ENCODE data around the gene CHPF2. TPM values are rescaled to one million over a fixed set of nuclear protein-coding genes. Genes with fewer than 3 reads are reported as not detected.

CHPF2 gene
- total and polyA plus RNA-seq, 2 of the 13 experiments (the other 11 are each of a cell fraction or from before 2014, with no cell fraction given), result 15.4 to 21.5 TPM

DNA sequence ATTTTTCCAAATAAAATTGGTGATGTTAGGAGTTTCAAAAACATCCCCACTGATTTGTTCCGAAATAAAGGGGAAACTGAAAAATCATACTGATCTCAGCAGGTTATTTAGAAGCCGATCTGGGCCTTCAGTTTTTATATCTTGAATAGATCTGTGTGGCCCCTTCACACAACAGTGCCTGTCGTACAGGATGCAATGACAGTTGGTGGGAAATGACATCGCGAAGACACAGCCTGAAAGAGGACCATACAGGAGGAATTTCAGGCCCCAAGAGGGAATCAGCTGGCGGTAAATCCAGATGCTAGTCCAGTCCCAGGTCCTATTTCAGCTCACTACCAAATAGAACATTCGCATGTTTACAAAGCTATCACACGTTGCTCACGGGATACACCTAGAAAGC, 25.0 kb upstream of the CHPF2 start:
- WGBS (ENCODE audit: low lambda C conversion rate), result 39% methylated on average over 6 of the region's 9 CpGs

More for the DNA sequence above, 25.0 kb upstream of the CHPF2 start:
- POLR2A ChIA-PET, result no interaction called here
- H3K4me2 ChIP-seq (ENCODE audit: low read depth, low read length), result no peak overlapping the region
- no peak overlapping the region for H3K9ac ChIP-seq (ENCODE audit: insufficient read depth, low read depth, low read length)
- peaks cover 4 to 59% of the 10 kb centered on the region in 2 experiments for H3K27me3 ChIP-seq (ENCODE audit: control insufficient read depth in 1 of 2, insufficient read depth in 2 of 2, low read length in 2 of 2)
- BruUV-seq (replicated peaks), result no TSS peak
- H3K36me3 ChIP-seq (replicated peaks in 1 of 2; ENCODE audit: control insufficient read depth in 1 of 2, insufficient read depth in 2 of 2, low read length in 2 of 2), result no peaks in the 10 kb centered on the region
- FAIRE-seq, result no peak
- H4K20me1 ChIP-seq (ENCODE audit: insufficient read depth, low read length), result 0 out of 2 replicates have a peak, but pooled peaks cover 3% of the 10 kb centered on the region
- no peak overlapping the region for H3K4me3 ChIP-seq (replicated peaks in 1 of 3; ENCODE audit: insufficient read depth in 1 of 3, low read depth in 2 of 3, low read length in 3 of 3)
- H2AFZ ChIP-seq (ENCODE audit: low read length), result no peak overlapping the region
- no peaks in the 10 kb centered on the region for H3K9me3 ChIP-seq (ENCODE audit: low read length)
- TF ChIP-seq ZFX (CRISPR knock-in tag; IDR thresholded peaks at IDR 0.05; ENCODE audit: low read depth) (no peak), ZKSCAN5 (CRISPR knock-in tag; IDR thresholded peaks at IDR 0.05) (no peak), TGIF2 (CRISPR knock-in tag; IDR thresholded peaks at IDR 0.05) (no peak), MAFF (IDR thresholded peaks at IDR 0.05; ENCODE audit: low read depth, low read length) (no peak), ZNF441 (CRISPR knock-in tag; IDR thresholded peaks at IDR 0.05; ENCODE audit: borderline replicate concordance) (no peak), BCL6 (CRISPR knock-in tag; IDR thresholded peaks at IDR 0.05) (no peak), MLLT10 (CRISPR knock-in tag; IDR thresholded peaks at IDR 0.05) (no peak), MBD4 (IDR thresholded peaks at IDR 0.05; ENCODE audit: borderline replicate concordance, low read length) (no peak), SKI (IDR thresholded peaks at IDR 0.05; ENCODE audit: partially characterized antibody) (no peak), ZNF343 (CRISPR knock-in tag; IDR thresholded peaks at IDR 0.05) (no peak)
- TF ChIP-seq, protein P1, sequence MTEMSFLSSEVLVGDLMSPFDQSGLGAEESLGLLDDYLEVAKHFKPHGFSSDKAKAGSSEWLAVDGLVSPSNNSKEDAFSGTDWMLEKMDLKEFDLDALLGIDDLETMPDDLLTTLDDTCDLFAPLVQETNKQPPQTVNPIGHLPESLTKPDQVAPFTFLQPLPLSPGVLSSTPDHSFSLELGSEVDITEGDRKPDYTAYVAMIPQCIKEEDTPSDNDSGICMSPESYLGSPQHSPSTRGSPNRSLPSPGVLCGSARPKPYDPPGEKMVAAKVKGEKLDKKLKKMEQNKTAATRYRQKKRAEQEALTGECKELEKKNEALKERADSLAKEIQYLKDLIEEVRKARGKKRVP (CRISPR knock-in tag; IDR thresholded peaks at IDR 0.05), result no peak
- TF ChIP-seq, protein P2, sequence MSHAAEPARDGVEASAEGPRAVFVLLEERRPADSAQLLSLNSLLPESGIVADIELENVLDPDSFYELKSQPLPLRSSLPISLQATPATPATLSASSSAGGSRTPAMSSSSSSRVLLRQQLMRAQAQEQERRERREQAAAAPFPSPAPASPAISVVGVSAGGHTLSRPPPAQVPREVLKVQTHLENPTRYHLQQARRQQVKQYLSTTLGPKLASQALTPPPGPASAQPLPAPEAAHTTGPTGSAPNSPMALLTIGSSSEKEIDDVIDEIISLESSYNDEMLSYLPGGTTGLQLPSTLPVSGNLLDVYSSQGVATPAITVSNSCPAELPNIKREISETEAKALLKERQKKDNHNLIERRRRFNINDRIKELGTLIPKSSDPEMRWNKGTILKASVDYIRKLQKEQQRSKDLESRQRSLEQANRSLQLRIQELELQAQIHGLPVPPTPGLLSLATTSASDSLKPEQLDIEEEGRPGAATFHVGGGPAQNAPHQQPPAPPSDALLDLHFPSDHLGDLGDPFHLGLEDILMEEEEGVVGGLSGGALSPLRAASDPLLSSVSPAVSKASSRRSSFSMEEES (CRISPR knock-in tag; IDR thresholded peaks at IDR 0.05), result no peak
- TF ChIP-seq, protein P3, sequence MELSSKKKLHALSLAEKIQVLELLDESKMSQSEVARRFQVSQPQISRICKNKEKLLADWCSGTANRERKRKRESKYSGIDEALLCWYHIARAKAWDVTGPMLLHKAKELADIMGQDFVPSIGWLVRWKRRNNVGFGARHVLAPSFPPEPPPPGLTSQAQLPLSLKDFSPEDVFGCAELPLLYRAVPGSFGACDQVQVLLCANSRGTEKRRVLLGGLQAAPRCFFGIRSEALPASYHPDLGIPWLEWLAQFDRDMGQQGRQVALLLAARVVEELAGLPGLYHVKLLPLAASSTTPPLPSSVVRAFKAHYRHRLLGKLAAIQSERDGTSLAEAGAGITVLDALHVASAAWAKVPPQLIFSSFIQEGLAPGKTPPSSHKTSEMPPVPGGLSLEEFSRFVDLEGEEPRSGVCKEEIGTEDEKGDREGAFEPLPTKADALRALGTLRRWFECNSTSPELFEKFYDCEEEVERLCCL (CRISPR knock-in tag; IDR thresholded peaks at IDR 0.05; ENCODE audit: borderline replicate concordance), result no peak
- TF ChIP-seq, protein P4, sequence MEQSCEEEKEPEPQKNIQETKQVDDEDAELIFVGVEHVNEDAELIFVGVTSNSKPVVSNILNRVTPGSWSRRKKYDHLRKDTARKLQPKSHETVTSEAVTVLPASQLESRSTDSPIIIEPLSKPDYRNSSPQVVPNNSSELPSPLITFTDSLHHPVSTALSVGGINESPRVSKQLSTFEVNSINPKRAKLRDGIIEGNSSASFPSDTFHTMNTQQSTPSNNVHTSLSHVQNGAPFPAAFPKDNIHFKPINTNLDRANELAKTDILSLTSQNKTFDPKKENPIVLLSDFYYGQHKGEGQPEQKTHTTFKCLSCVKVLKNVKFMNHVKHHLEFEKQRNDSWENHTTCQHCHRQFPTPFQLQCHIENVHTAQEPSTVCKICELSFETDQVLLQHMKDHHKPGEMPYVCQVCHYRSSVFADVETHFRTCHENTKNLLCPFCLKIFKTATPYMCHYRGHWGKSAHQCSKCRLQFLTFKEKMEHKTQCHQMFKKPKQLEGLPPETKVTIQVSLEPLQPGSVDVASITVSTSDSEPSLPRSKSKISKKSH (CRISPR knock-in tag; IDR thresholded peaks at IDR 0.05; ENCODE audit: borderline replicate concordance), result no peak
- CTCF ChIA-PET (ENCODE audit: low intra/inter-chr PET ratio, low total read pairs), result no interaction called here
- H3K79me2 ChIP-seq (ENCODE audit: insufficient read depth, low read length), result no peaks in the 10 kb centered on the region
- DNase-seq (ENCODE audit: low spot score), result no peak
- H3K27ac ChIP-seq (ENCODE audit: extremely low read length, insufficient read depth, low read length), result no peak overlapping the region
- in situ Hi-C loops (cut with HindIII; ENCODE audit: extremely low pct_ligation_motif_present, low pct_unique_long_range_greater_than_20kb), result no loop called here
- H3K4me1 ChIP-seq (ENCODE audit: insufficient read depth, low read length), result no peaks in the 10 kb centered on the region
- intact Hi-C loops (cut with micrococcal nuclease; ENCODE audit: unreplicated experiment), result no loop called here
- ATAC-seq, result no peak

All from HepG2 (cell line).